Activated CD8-positive, alpha-beta memory T cell treated with anti-CD3 and anti-CD28 coated beads, Interleukin-2, amount 50 U/mL, for 4 hours (primary cell): ENCODE results near the gene GGA3.
A peak's percentile ranks its signal among the peaks of the same experiment; 100 is the strongest.
"Not testable (repeated sequence)": the region's sequence is repeated elsewhere in the genome, so short reads cannot be mapped to it uniquely, and the experiment has no call there.

Experiments used
- DNase-seq: peaks from one replicate; pipeline ENCODE4 v3.0.0-alpha.2; 2020

Gene GGA3

GRCh38 chr17:75261336-75262111 is at the start of gene GGA3, which contains the start of gene MRPS7:
Gene GGA3, minus strand, starts transcription at chr17:75261606. Its CDS starts 19 bp downstream, at chr17:75261587.
Gene MRPS7, plus strand, starts transcription at chr17:75261879. Its CDS starts 22 bp downstream, at chr17:75261901.
- DNase-seq: peak; percentile 96

DNA sequence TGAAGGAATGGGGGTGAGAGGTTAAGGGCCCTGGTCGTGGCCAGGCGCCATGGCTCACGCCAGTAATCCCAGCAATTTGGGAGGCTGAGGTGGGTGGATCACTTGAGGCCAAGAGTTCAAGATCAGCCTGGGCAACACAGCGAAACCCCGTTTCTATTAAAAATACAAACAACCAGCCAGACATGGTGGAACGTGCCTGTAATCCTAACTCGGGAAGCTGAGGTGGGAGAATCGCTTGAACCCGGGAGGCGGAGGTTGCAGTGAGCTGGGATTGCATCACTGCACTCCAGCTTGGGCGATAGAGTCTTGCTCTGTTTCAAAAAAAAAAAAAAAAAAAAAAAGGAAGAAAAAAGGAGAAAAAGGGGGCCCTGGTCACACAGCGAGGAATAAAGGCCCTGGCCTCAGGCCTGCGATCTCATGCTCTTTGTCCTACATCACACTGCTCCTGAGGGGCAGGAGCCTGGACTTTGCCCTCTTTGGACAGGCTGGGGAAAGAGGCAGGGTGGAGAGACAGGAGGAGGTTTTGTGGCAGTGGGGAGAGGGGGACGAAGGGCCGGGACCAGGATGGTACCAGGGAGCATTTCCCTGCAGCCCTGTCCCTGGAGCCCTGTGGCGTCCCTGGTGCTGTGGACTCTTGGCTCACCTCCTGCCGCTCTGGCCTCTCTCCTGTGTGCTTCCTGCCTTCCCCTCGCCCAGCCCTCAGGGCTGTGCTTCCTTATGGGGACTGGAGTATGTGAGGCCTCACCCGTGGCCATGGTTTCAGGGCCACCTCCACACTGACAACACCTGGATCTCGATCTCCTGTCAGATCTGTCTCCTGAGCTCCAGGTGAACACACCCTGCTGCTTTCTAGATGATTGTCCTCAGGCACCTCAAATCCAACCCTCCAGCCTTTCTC is 47.6 kb upstream of the GGA3 start:
- no peak for DNase-seq

- DNase-seq: no peak
Measured at GRCh38 chr17:75307957-75308731, 46.7 kb upstream of the GGA3 start.

DNA sequence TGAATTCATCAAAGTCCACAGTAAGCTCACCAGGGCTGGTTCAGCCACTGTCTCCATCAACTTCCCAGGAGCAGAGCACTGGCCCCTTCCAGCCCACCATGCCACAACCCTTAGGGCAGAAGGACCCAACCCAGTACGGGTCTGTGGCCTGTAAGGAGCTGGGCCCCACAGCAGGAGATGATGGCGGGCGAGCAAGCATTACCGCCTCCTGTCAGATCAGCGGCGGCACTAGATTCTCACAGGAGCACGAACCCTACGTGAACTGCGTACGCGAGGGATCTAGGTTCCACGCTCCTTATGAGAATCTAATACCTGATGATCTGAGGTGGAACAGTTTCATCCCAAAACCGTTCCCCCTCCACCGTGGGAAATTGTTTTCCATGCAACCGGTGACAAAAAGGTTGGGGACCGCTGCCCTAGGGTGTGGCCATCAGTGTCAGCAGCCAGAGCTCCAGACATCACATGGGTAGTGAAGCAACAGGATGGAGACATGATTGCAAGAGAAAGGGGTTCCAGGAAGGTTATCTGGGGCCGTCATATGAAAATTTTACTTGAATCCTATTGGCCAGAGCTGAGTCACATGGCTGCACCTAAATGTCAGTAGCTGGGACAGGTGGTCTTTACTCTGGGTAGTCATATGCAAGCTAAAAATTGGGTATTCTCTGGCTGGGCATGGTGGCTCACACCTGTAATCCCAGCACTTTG is 40.2 kb upstream of the GGA3 start:
- DNase-seq: no peak

- DNase-seq: no peak
Measured at GRCh38 chr17:75301049-75301448, 39.6 kb upstream of the GGA3 start.

DNA sequence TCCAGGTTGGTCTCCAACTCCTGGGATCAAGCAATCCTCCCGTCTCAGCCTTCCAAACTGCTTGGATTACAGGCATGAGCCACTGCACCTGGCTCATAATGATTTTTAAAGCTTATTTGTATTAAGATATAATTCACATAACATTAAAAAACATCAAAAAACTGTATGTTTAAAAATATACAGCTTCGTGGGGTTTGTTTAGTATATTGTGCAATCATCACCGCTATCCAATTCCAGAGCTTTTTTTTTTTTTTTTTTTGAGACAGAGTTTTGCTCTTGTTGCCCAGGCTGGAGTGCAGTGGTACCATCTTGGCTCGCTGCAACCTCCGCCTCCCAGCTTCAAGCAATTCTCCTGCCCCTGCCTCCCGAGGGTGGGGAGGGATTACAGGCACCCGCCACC is 38.9 kb upstream of the GGA3 start:
- no peak for DNase-seq

DNA sequence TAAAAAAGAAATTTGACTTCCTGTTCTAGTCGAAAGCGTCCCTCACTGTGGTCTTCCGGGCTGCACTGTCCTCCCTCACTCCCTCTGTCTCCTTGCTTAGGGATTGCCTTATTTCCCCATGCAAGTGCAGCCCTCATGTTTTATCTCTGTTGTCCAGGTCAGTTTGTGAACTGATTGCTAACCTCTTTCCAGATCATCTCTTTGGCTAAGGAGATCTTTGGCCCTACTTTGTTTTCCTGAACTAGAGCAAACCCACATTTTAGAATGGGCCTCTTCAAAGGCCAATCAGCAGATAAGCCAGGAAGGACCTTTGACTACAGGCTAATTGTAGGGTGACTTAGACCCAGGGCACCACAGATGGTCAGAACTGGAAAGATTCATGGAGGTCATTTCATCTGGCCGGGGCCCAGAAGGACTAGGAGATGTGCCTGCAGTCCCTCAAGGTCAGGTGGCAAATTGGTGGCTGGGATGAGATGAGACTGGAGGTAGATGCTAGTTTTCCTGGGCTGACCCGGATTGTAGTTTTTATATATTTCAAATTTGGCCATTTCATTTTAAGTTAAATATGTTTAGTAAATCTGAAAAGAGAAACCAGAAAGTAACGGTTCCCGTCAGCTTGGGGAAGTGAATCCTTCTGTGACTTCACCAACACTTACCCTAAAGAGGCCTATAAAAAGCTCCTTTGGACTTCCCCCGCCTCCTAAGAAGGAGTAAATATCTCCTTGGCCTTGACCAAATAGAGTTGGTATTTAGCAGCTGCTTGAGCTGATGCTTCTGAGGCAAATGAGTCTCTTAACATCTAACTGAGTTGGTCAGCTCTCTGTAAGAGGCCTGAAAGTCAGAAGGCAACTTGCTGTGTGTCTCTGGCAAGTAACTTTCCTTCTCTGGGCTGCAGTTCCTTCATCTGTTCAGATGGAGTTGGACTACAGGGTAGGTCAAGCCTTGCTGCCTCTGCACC is 34.1 kb upstream of the GGA3 start:
- no peak for DNase-seq

GRCh38 chr17:75292810-75293448 is 31.5 kb upstream of the GGA3 start:
- not testable (repeated sequence) for DNase-seq

- DNase-seq: peak; percentile 75
Measured at GRCh38 chr17:75289832-75290337, 28.5 kb upstream of the GGA3 start.

GRCh38 chr17:75289115-75289831 is 27.9 kb upstream of the GGA3 start, which contains the start of gene SLC25A19:
Gene SLC25A19, minus strand, starts transcription at chr17:75289433. Its CDS starts 2,669 bp downstream, at chr17:75286764.
- DNase-seq: peak; percentile 95

DNA sequence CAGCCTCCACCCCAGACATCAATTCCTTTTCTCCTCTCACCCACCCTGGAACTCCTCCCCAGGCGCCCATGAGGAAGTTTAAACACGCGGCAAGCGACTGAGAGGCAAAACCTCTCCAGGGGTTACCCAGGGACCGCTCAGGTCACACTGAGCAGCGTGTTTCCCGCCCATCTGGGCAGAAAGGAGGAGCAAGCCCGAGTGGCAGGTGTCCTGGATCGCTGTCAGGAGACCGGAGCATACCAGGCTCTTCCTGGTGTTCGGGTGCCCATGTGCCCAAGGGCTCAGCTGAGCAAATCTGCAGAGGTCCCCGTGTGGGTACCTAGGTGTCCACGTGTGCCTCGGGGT is 27.3 kb upstream of the GGA3 start:
- no peak for DNase-seq

GRCh38 chr17:75288359-75288758 is 27.0 kb upstream of the GGA3 start:
- DNase-seq: no peak

- no peak for DNase-seq
Measured at GRCh38 chr17:75287221-75287620, 25.8 kb upstream of the GGA3 start.

GRCh38 chr17:75285123-75285522 is 23.7 kb upstream of the GGA3 start:
- DNase-seq: no peak

DNA sequence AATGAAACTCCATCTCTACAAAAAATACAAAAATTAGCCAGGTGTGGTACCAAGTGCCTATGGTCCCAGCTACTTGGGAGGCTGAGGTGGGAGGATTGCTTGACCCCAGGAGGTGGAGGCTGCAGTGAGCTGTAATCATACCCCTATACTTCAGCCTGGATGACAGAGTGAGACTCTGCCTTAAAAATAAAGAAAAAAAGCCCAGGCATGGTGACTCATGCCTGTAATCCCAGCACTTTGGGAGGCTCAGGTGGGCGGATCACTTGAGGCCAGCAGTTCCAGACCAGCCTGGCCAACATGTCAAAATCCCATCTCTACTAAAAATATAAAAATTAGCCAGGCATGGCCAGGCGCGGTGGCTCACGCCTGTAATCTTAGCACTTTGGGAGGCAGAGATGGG is 18.8 kb upstream of the GGA3 start:
- not testable (repeated sequence) for DNase-seq

DNA sequence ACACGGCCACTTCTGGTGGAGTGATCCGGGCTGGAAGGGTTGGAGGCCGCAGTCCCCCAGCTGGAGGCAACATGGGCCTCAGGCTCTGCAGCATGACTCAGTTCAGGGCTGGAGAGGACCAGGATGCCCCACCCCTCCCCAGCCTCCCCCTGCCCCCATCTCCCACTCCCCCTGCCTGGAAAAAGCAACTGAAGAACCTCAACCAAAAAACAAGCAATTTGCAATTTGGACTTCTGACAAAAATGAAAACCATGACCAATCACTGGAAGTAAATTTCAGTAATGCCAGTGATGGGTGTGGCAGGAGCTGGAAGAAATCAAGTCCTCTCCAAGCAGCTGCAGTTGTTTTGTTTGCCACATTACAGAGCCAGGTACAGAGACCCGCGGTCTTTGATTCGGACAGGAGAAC is 16.3 kb upstream of the GGA3 start:
- no peak for DNase-seq

GRCh38 chr17:75273977-75274708 is 12.7 kb upstream of the GGA3 start:
- no peak for DNase-seq

DNA sequence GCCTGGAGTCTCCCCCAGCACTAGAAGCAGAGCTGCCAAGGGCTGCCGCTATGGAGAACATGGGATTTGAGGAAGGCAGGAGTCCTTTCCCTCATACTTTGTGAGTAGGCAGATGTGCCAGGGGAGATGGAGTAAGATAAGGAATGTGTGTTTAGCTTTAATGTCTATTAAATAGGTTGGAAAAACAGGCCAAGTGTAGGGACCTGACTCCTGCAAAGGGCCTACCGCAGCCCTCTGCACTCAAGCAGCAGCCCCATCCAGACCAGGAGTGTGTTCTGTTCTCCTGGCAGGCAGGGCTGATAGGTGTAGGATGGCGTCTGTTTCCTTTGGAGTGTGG is 11.4 kb upstream of the GGA3 start:
- DNase-seq: no peak
